22Rv1 (cell line): ENCODE data around the gene POLR3GL.

ENCODE experiments used
- CTCF ChIP-seq: fragments of 450-650 bp; IDR thresholded peaks from 2 replicates; pipeline ENCODE4 v1.5.1; 2017; ENCODE audit warnings: mild to moderate bottlenecking
- ZFX ChIP-seq: fragments of 450-650 bp; IDR thresholded peaks from 2 replicates; pipeline ENCODE4 v1.6.1; 2017; ENCODE audit warnings: antibody characterized with exemption, borderline replicate concordance

GRCh38 chr1:145983960-145984830 is 19.7 kb downstream of the POLR3GL start:
- TF ChIP-seq CTCF: no peak
- TF ChIP-seq ZFX: no peak
